ENCODE measurements around the gene WWOX.

WWOX gene

DNA sequence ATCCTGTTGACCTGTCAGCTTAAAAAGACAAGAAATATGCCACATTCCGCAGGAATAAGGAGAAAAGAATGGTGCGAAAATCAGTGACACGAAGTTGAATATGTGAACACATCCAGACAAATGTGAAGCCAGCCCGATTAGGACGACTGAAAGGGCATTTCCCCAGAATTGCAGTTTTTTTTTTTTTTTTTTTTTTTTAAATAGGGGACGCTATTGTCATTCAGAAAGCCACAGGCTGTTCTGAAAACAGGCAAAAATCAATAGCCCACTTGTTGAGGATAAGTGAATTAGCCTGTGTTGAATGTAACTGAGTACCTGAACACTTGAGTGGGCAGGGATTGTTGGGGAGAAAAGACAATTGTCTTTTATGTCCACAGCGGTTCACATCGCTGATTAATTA is 507.1 kb downstream of the WWOX start:
- ATAC-seq = no peak
- no peak for TF ChIP-seq GLIS3 (CRISPR knock-in tag; IDR thresholded peaks at IDR 0.05)
- TF ChIP-seq, protein P1, sequence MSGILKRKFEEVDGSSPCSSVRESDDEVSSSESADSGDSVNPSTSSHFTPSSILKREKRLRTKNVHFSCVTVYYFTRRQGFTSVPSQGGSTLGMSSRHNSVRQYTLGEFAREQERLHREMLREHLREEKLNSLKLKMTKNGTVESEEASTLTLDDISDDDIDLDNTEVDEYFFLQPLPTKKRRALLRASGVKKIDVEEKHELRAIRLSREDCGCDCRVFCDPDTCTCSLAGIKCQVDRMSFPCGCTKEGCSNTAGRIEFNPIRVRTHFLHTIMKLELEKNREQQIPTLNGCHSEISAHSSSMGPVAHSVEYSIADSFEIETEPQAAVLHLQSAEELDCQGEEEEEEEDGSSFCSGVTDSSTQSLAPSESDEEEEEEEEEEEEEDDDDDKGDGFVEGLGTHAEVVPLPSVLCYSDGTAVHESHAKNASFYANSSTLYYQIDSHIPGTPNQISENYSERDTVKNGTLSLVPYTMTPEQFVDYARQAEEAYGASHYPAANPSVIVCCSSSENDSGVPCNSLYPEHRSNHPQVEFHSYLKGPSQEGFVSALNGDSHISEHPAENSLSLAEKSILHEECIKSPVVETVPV (CRISPR knock-in tag; IDR thresholded peaks at IDR 0.05) = no peak
- no peak for TF ChIP-seq ZFP3 (CRISPR knock-in tag; IDR thresholded peaks at IDR 0.05)
- TF ChIP-seq, protein P2, sequence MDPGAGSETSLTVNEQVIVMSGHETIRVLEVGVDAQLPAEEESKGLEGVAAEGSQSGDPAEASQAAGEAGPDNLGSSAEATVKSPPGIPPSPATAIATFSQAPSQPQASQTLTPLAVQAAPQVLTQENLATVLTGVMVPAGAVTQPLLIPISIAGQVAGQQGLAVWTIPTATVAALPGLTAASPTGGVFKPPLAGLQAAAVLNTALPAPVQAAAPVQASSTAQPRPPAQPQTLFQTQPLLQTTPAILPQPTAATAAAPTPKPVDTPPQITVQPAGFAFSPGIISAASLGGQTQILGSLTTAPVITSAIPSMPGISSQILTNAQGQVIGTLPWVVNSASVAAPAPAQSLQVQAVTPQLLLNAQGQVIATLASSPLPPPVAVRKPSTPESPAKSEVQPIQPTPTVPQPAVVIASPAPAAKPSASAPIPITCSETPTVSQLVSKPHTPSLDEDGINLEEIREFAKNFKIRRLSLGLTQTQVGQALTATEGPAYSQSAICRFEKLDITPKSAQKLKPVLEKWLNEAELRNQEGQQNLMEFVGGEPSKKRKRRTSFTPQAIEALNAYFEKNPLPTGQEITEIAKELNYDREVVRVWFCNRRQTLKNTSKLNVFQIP (CRISPR knock-in tag; IDR thresholded peaks at IDR 0.05; ENCODE audit: borderline replicate concordance, low read depth) = no peak
- no peak for TF ChIP-seq ZNF8 (CRISPR knock-in tag; IDR thresholded peaks at IDR 0.05)
- TF ChIP-seq, protein P3, sequence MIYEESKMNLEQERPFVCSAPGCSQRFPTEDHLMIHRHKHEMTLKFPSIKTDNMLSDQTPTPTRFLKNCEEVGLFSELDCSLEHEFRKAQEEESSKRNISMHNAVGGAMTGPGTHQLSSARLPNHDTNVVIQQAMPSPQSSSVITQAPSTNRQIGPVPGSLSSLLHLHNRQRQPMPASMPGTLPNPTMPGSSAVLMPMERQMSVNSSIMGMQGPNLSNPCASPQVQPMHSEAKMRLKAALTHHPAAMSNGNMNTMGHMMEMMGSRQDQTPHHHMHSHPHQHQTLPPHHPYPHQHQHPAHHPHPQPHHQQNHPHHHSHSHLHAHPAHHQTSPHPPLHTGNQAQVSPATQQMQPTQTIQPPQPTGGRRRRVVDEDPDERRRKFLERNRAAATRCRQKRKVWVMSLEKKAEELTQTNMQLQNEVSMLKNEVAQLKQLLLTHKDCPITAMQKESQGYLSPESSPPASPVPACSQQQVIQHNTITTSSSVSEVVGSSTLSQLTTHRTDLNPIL (CRISPR knock-in tag; IDR thresholded peaks at IDR 0.05; ENCODE audit: low read depth) = no peak
- no peak for TF ChIP-seq TOX (CRISPR knock-in tag; IDR thresholded peaks at IDR 0.05; ENCODE audit: borderline replicate concordance)
- no peak for TF ChIP-seq CSDC2 (CRISPR knock-in tag; IDR thresholded peaks at IDR 0.05)
- TF ChIP-seq, protein P4, sequence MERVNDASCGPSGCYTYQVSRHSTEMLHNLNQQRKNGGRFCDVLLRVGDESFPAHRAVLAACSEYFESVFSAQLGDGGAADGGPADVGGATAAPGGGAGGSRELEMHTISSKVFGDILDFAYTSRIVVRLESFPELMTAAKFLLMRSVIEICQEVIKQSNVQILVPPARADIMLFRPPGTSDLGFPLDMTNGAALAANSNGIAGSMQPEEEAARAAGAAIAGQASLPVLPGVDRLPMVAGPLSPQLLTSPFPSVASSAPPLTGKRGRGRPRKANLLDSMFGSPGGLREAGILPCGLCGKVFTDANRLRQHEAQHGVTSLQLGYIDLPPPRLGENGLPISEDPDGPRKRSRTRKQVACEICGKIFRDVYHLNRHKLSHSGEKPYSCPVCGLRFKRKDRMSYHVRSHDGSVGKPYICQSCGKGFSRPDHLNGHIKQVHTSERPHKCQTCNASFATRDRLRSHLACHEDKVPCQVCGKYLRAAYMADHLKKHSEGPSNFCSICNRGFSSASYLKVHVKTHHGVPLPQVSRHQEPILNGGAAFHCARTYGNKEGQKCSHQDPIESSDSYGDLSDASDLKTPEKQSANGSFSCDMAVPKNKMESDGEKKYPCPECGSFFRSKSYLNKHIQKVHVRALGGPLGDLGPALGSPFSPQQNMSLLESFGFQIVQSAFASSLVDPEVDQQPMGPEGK (CRISPR knock-in tag; IDR thresholded peaks at IDR 0.05; ENCODE audit: borderline replicate concordance) = no peak

DNA sequence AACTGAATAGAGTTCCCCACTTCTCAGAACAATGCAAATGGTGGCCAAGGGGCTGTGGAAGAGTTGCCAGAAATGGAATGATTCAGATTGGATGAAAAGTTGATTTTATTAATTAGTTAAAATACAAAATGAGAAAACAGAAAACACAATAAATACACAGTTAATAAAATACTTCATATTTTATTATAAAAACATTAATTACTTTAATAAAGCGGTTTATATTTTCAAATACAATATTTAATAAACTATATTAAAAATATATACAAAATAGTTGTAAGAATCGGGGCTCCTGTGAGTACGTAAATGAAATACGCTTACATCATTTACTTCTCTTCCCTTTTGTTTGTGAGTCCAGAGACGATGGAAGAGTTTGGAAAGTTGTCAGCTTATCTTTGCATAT is 507.6 kb downstream of the WWOX start:
- no peak for ATAC-seq

DNA sequence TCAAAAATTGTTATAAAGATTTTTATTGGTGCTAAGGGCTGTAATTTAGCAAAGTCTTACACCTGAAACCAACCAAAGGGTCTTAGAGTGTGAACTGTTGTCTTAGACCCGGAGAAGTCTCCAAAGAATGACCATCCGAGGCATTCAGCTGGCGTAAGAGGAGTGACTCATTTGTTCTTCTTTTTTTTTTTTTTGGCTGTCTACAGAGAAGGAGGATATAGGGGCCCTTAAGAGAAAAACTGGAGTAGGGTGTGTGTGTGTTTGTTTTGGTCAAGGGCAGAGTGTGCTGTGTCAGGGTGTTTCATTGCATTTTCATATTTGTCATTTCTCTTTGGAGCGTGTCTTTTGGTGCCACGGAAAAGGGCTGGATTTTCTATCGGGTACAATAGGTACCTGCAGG is 508.0 kb downstream of the WWOX start:
- TF ChIP-seq ZFP30 (CRISPR knock-in tag; IDR thresholded peaks at IDR 0.05) (no peak), ZFP3 (CRISPR knock-in tag; IDR thresholded peaks at IDR 0.05) (no peak)
- TF ChIP-seq, protein P4 (CRISPR knock-in tag; IDR thresholded peaks at IDR 0.05; ENCODE audit: borderline replicate concordance) = no peak
- no peak for ATAC-seq

More for the DNA sequence above, 507.6 kb downstream of the WWOX start:
- no peak for TF ChIP-seq ZNF8 (CRISPR knock-in tag; IDR thresholded peaks at IDR 0.05)
- no peak for TF ChIP-seq ZFP30 (CRISPR knock-in tag; IDR thresholded peaks at IDR 0.05)
- TF ChIP-seq OSR1 (CRISPR knock-in tag; IDR thresholded peaks at IDR 0.05) = no peak
- TF ChIP-seq, protein P2 (CRISPR knock-in tag; IDR thresholded peaks at IDR 0.05; ENCODE audit: borderline replicate concordance, low read depth) = no peak

DNA sequence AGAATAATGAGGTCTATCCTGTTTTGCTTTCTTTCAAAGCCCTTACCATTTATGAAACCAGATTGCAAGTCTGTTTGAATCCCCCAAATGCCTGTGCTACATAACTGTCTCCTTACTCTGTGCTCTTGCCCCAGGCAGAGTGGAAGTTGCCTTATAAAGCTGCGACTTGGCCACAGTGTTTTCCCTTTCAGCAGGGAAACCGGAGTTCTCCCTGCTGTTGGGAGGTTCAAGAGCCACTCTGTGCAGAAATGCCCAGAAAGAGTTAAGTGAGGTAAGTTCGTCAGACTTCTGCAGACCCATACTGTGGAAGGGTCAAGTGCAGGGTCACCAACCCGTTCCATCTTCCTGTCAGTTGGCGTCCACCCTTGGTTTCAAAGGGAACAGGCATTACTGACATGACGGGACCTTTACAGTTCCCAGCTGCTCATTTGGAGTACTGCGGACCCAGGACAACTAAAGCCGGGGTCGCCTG is 508.9 kb downstream of the WWOX start:
- TF ChIP-seq ARNTL (CRISPR knock-in tag; IDR thresholded peaks at IDR 0.05; ENCODE audit: borderline replicate concordance, low read depth) (no peak), ESRRG (CRISPR knock-in tag; IDR thresholded peaks at IDR 0.05) (no peak), TCF4 (CRISPR knock-in tag; IDR thresholded peaks at IDR 0.05; ENCODE audit: borderline replicate concordance) (no peak), ZNF565 (CRISPR knock-in tag; conservative IDR thresholded peaks at IDR 0.05; ENCODE audit: low read depth) (no peak), ZFP3 (CRISPR knock-in tag; IDR thresholded peaks at IDR 0.05) (no peak), PPARA (CRISPR knock-in tag; IDR thresholded peaks at IDR 0.05; ENCODE audit: borderline replicate concordance) (no peak)
- TF ChIP-seq, protein P5, sequence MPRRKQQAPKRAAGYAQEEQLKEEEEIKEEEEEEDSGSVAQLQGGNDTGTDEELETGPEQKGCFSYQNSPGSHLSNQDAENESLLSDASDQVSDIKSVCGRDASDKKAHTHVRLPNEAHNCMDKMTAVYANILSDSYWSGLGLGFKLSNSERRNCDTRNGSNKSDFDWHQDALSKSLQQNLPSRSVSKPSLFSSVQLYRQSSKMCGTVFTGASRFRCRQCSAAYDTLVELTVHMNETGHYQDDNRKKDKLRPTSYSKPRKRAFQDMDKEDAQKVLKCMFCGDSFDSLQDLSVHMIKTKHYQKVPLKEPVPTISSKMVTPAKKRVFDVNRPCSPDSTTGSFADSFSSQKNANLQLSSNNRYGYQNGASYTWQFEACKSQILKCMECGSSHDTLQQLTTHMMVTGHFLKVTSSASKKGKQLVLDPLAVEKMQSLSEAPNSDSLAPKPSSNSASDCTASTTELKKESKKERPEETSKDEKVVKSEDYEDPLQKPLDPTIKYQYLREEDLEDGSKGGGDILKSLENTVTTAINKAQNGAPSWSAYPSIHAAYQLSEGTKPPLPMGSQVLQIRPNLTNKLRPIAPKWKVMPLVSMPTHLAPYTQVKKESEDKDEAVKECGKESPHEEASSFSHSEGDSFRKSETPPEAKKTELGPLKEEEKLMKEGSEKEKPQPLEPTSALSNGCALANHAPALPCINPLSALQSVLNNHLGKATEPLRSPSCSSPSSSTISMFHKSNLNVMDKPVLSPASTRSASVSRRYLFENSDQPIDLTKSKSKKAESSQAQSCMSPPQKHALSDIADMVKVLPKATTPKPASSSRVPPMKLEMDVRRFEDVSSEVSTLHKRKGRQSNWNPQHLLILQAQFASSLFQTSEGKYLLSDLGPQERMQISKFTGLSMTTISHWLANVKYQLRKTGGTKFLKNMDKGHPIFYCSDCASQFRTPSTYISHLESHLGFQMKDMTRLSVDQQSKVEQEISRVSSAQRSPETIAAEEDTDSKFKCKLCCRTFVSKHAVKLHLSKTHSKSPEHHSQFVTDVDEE (CRISPR knock-in tag; IDR thresholded peaks at IDR 0.05) = no peak
- TF ChIP-seq, protein P3 (CRISPR knock-in tag; IDR thresholded peaks at IDR 0.05; ENCODE audit: low read depth) = no peak
- no peak for ATAC-seq

All from SK-N-SH treated with all-trans-retinoic acid at 6 μM for 48 hours (cell line).